Cardiac muscle cell (in vitro differentiated cells and primary cell): ENCODE results near the gene MT1H. TPM values are rescaled to one million over a fixed set of nuclear protein-coding genes. Genes with fewer than 3 reads are reported as not detected.
A peak's percentile ranks its signal among the peaks of the same experiment; 100 is the strongest.

Experiments used
- DNase-seq, 2 donors: peaks; one replicate each; pipeline versions ENCODE4 v3.0.0 to v3.0.0-alpha.2; 2010 to 2017; ENCODE audit warnings: low read depth in 1 of 2, low spot score in 1 of 2
- H3K27ac ChIP-seq: fragments of 200-600 bp; sonication (generic); 2 replicates; pipeline ENCODE4 v1.5.1; 2016
- H3K27me3 ChIP-seq: fragments of 200-600 bp; sonication (generic); 2 replicates; pipeline ENCODE4 v1.6.0; 2016; ENCODE audit warnings: control low read depth
- H3K36me3 ChIP-seq: fragments of 200-600 bp; sonication (generic); 2 replicates; pipeline ENCODE4 v1.5.1; 2016; ENCODE audit warnings: control low read depth
- H3K4me1 ChIP-seq: fragments of 200-600 bp; sonication (generic); 2 replicates; pipeline ENCODE4 v1.8.1; 2017; ENCODE audit warnings: low read depth, mild to moderate bottlenecking, mixed run types
- H3K4me3 ChIP-seq: fragments of 200-600 bp; sonication (generic); 2 replicates; pipeline ENCODE4 v1.5.1; 2016; ENCODE audit warnings: mild to moderate bottlenecking
- H3K9me3 ChIP-seq: fragments of 200-600 bp; sonication (generic); 2 replicates; pipeline ENCODE4 v1.5.1; 2017; ENCODE audit warnings: low read depth, mild to moderate bottlenecking, control low read depth
- polyA plus RNA-seq: library from polyadenylated mRNA; unstranded; fragments of >200 nt; fragmentation: Nextera tagmentation; extraction: Ambion mirVana; gene quantifications from 2 replicates; pipeline ENCODE4 v1.2.1, GENCODE V29; 2016
- total RNA-seq: library from RNA; depleted of rRNA; stranded (reverse); fragments of >200 nt; gene quantifications from 2 replicates; pipeline ENCODE4 v1.2.3, GENCODE V29; 2016
- TF ChIP-seq, protein P1 (sequence below): IDR thresholded peaks from 2 replicates; pipeline ENCODE4 v1.5.1; 2012; ENCODE audit warnings: low read depth, mild to moderate bottlenecking, low read length

MT1H gene
- total and polyA plus RNA-seq, 2 experiments from 2014 or later, result not detected

DNA sequence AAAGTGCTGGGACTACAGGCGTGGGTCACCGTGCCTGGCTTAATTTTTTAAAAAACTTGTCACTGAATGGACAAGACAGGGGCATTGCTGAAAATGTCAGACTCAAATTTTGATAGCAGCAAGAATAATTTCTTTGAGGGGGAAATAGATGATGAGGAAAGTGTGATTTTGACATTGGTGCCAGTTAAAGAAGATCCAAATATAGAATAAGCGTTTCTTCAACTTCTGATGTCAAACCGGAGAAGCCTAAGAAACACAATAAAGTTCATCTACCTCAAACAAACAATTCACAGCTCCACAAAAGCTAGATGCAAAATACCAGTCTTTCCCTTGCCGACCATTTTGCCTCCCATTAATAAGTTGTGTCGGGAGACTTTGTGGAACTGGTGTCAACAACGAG is 17.1 kb downstream of the MT1H start:
- H3K4me3 ChIP-seq, result no peak overlapping the region
- peaks cover 3% of the 10 kb centered on the region for H3K4me1 ChIP-seq
- no peaks in the 10 kb centered on the region for H3K36me3 ChIP-seq
- H3K9me3 ChIP-seq, result no peaks in the 10 kb centered on the region
- TF ChIP-seq, protein P1, sequence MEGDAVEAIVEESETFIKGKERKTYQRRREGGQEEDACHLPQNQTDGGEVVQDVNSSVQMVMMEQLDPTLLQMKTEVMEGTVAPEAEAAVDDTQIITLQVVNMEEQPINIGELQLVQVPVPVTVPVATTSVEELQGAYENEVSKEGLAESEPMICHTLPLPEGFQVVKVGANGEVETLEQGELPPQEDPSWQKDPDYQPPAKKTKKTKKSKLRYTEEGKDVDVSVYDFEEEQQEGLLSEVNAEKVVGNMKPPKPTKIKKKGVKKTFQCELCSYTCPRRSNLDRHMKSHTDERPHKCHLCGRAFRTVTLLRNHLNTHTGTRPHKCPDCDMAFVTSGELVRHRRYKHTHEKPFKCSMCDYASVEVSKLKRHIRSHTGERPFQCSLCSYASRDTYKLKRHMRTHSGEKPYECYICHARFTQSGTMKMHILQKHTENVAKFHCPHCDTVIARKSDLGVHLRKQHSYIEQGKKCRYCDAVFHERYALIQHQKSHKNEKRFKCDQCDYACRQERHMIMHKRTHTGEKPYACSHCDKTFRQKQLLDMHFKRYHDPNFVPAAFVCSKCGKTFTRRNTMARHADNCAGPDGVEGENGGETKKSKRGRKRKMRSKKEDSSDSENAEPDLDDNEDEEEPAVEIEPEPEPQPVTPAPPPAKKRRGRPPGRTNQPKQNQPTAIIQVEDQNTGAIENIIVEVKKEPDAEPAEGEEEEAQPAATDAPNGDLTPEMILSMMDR, result no peak
- DNase-seq, result no peak
- peaks cover 25% of the 10 kb centered on the region for H3K27me3 ChIP-seq
- no peak overlapping the region for H3K27ac ChIP-seq

DNA sequence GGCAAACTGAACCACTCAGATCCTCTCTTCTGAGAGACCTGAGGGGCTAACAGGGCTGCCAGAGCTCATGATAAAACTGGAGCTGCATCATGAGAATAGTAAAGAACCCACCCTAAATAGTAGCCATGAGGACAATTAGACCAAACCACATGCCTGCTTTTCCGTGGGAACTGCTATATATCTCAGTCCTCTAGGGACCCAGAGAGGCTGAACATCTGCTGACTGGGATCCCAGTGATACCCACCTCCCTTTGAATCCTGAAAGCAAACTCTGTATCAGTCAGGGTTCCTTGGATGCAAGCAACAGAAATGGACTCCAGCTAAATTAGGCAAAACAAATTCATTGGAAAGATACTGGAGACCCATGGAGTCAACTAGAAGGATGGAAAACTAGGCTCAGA is 19.1 kb downstream of the MT1H start:
- H3K4me1 ChIP-seq, result no peaks in the 10 kb centered on the region
- H3K9me3 ChIP-seq, result no peaks in the 10 kb centered on the region
- H3K27ac ChIP-seq, result no peak overlapping the region
- H3K27me3 ChIP-seq, result peaks cover 10% of the 10 kb centered on the region
- H3K4me3 ChIP-seq, result no peak overlapping the region
- no peak for DNase-seq
- no peaks in the 10 kb centered on the region for H3K36me3 ChIP-seq
- TF ChIP-seq, protein P1, result no peak

DNA sequence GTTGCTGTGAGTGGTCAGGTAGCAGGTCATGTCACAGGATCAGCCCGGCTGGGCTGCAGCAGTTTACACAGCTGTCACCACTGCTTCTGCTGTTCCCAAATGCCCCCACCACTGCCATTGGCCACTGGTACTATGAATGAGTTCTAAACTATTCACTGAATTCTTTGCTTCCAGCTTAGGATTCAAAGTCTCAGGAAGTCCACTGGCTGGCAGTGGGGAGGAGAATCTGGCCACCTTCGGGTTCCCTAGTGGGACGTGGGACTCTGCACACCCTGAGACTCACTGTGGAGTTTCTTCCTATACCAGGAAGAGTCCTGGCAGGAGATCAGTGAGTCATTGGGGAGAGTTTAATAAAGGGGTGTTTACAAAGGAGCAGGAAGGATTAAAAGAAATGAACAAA is 19.6 kb downstream of the MT1H start:
- no peaks in the 10 kb centered on the region for H3K4me1 ChIP-seq
- TF ChIP-seq, protein P1, result no peak
- no peak for DNase-seq
- H3K27me3 ChIP-seq, result peaks cover 9% of the 10 kb centered on the region
- no peaks in the 10 kb centered on the region for H3K9me3 ChIP-seq
- no peak overlapping the region for H3K27ac ChIP-seq
- H3K36me3 ChIP-seq, result no peaks in the 10 kb centered on the region
- no peak overlapping the region for H3K4me3 ChIP-seq

DNA sequence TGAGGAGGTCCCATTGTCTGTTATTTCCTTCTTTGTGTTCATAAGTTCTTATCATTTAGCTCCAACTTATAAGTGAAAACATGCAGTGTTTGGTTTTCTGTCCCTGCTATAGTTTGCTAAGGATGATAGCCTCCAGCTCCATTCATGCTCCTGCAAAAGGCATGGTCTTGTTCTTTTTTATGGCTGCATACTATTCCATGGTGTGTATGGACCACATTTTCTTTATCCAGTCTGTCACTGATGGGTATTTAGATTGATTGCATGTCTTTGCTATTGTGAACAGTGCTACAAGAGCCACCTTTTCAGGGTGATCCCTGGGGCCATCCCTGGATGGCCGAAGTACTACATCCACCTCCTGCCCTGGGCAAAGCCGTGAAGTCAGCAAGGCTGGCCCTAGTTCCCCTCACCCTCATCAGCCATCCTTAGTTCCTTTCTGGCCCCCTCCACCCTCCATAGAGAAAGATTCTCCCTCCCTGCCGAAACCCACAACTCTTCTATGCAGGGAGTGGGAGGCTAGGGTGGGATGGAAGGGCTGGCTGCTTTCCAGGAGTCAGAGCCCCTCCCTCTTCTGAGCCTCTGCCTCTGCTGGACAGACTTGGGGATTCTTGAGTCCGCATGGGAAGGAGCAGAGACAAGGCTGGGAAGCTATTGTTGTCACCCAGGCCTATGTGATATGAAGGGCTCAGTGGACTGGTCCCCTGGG is 21.0 kb downstream of the MT1H start:
- TF ChIP-seq, protein P1, result no peak
- no peak for DNase-seq
- no peaks in the 10 kb centered on the region for H3K4me1 ChIP-seq
- no peak overlapping the region for H3K4me3 ChIP-seq
- H3K27ac ChIP-seq, result no peak overlapping the region
- H3K9me3 ChIP-seq, result no peaks in the 10 kb centered on the region
- no peaks in the 10 kb centered on the region for H3K27me3 ChIP-seq
- H3K36me3 ChIP-seq, result no peaks in the 10 kb centered on the region

DNA sequence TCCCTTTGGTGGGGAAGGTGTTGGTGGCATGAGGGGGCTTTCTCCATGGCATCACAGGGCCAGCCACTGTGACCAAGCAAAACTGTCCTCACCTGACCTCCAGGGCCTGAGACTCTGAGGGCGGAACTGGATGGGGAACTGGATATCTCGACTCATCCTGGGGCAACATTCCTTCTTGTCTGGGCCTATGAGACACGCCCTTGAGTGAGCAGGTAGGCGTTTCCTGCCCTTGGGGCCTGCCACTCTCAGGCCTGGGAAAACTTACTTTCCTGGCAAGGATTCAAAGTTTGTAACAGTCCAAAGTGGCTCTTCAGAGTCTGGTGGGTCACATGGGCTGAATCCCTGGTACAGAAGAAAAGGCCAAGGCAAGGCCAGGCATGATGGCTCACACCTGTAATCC is 22.3 kb downstream of the MT1H start:
- TF ChIP-seq, protein P1, result no peak
- no peaks in the 10 kb centered on the region for H3K4me1 ChIP-seq
- H3K9me3 ChIP-seq, result no peaks in the 10 kb centered on the region
- H3K27ac ChIP-seq, result no peak overlapping the region
- DNase-seq, result peak in 1 of 2 donors; percentile 74
- no peak overlapping the region for H3K4me3 ChIP-seq
- no peaks in the 10 kb centered on the region for H3K36me3 ChIP-seq
- H3K27me3 ChIP-seq, result no peaks in the 10 kb centered on the region
